Activated CD8-positive, alpha-beta T cell treated with anti-CD3 and anti-CD28 coated beads, Interleukin-2, amount 10 ng/mL, durations not matched to agents 7 days and 5 days (primary cell): ENCODE measurements around the gene HADHA. TPM values are rescaled to one million over a fixed set of nuclear protein-coding genes. Genes with fewer than 3 reads are reported as not detected.

ENCODE experiments used
- ATAC-seq: fragments of 150-1000 bp; cut with Tn5 transposase; one replicate; pipeline ENCODE4 v1.10.0; 2021; ENCODE audit warnings: moderate library complexity
- CTCF ChIA-PET: fragments of 350-600 bp; sonication (Branson Sonifier 250); formaldehyde crosslinking; loops from one replicate; lab custom pipeline; 2021; ENCODE audit warnings: antibody characterized with exemption; lab: Charles Lee
- POLR2A ChIA-PET: fragments of 350-600 bp; sonication (Branson Sonifier 250); formaldehyde crosslinking; loops from one replicate; lab custom pipeline; 2021; ENCODE audit warnings: antibody characterized with exemption; lab: Charles Lee
- DNase-seq: peaks from one replicate; pipeline ENCODE4 v3.0.0-alpha.2; 2020
- H3K27ac Mint-ChIP-seq: one replicate; pipeline ENCODE4 v1.8.0; 2021; ENCODE audit warnings: mild to moderate bottlenecking, mixed read lengths
- H3K27me3 Mint-ChIP-seq: one replicate; pipeline ENCODE4 v1.8.0; 2021; ENCODE audit warnings: low read depth, mixed read lengths
- H3K36me3 Mint-ChIP-seq: one replicate; pipeline ENCODE4 v1.8.0; 2021; ENCODE audit warnings: low read depth, mixed read lengths
- H3K4me1 Mint-ChIP-seq: one replicate; pipeline ENCODE4 v1.8.0; 2021; ENCODE audit warnings: low read depth, mixed read lengths
- H3K4me3 Mint-ChIP-seq: one replicate; pipeline ENCODE4 v1.8.0; 2021; ENCODE audit warnings: mild to moderate bottlenecking, mixed read lengths
- H3K9me3 Mint-ChIP-seq: one replicate; pipeline ENCODE4 v1.8.0; 2022; ENCODE audit warnings: mixed read lengths; ENCODE audit not compliant: insufficient read depth
- total RNA-seq, 2 experiments: library from RNA; stranded (reverse); gene quantifications; one replicate each; pipeline ENCODE4 v1.2.3, GENCODE V29; 2021

Gene HADHA
- total RNA-seq, 2 experiments from 2014 or later = 119 to 124 TPM

DNA sequence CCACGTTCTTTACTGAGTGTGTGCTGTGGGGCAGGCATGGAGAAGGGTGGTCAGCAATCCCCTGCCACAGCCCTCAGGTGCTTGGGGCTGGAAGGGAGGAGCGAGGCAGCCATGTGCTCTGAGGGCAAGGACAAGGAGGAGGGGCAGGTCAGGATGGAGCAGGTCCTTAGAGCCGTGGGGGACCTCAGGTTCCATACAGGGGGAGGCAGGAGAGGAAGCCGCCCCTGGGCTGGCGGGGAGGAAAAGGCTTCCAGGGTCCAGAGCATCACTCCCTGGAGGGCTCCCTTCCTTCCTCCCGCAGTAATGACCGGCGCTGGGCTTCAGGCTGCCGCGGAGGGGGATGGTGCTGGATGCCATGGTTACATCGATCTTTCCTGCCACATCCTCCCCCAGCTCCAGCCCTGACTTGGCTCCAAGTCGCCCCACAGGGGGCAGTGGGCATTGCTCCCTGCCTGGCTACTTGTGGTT is 65.0 kb downstream of the HADHA start:
- Mint-ChIP-seq H3K9me3 (no peaks in the 10 kb centered on the region), H3K4me3 (peak overlapping the region; percentile 74), H3K27ac (no peak overlapping the region), H3K27me3 (peaks cover 28% of the 10 kb centered on the region), H3K36me3 (no peaks in the 10 kb centered on the region), H3K4me1 (peaks cover 22% of the 10 kb centered on the region)
- DNase-seq (no peak), ATAC-seq (peak; percentile 4)
- ChIA-PET CTCF (no interaction called here), POLR2A (no interaction called here)

DNA sequence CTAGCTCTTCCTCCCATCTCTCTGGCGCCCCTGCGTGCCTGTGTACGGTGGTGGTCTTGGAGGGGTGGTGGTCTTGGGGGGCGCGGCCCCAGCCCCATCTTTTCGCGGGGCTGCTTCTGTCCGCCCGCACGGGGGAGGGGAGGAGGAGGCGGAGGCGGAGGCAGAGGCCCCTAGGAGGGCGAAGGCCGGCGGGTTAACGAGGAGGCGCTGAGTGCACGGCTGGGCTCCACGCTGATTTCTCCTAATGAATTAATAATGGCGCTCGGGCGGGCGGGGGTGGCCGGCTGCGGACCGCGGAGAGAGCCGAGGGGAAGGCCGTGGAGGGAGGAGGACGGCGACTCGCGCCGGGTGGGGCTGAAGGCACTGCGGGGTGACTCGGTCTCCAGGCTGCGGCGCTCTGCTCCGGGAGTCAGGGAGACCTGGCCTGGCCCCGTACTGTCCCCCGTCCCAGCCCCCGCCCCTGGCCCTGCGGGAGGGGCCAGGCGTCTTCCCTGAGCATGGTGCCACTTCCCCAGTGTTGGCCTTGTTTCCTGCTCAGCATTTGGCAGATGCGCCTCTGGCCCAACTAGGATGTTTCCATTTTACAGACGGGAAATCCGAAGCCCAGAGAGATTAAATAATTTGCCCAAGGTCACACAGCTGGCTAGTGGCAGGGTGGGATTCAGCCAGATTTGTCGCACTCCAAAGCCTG is 65.5 kb downstream of the HADHA start:
- POLR2A ChIA-PET = interaction anchor here (0.6 kb wide), 1 partner anchor 256 kb away, joined by 4 read pairs; no protein-coding TSS in a partner anchor
- peaks cover 22% of the 10 kb centered on the region for H3K4me1 Mint-ChIP-seq
- no peaks in the 10 kb centered on the region for H3K36me3 Mint-ChIP-seq
- H3K9me3 Mint-ChIP-seq = no peaks in the 10 kb centered on the region
- CTCF ChIA-PET = interaction anchor here (0.7 kb wide), 1 partner anchor 151 kb away, joined by 3 read pairs; no protein-coding TSS in a partner anchor
- peaks cover 32% of the 10 kb centered on the region for H3K27me3 Mint-ChIP-seq
- ATAC-seq (peak; percentile 76), DNase-seq (peak; percentile 40)
- H3K4me3 Mint-ChIP-seq = peak overlapping the region; percentile 74
- H3K27ac Mint-ChIP-seq = no peak overlapping the region

DNA sequence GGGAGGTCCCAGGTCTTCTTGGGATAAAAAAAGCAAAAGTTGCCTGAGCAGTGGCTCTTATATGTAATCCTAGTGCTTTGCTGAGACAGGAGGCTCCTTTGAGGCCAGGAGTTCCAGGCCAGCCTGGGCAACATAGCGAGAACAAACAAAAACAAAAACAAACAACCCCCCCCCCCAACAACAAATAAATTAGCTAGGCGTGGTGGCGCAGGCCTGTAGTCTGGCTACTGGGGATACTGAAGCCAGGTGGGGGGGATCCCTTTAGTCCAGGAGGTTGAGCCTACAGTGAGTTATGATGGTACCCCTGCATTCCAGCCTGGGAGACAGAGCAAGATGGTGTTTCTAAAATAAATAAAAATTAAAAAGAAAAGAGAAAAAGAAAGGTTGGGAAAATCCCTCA is 66.2 kb downstream of the HADHA start:
- Mint-ChIP-seq H3K4me1 (peaks cover 20% of the 10 kb centered on the region), H3K36me3 (no peaks in the 10 kb centered on the region), H3K4me3 (no peak overlapping the region), H3K9me3 (no peaks in the 10 kb centered on the region), H3K27ac (no peak overlapping the region), H3K27me3 (peaks cover 32% of the 10 kb centered on the region)
- DNase-seq (no peak), ATAC-seq (no peak)
- ChIA-PET POLR2A (interaction anchor here (0.6 kb wide), 1 partner anchor 256 kb away, joined by 4 read pairs; no protein-coding TSS in a partner anchor), CTCF (interaction anchor here (0.7 kb wide), 1 partner anchor 152 kb away, joined by 3 read pairs; no protein-coding TSS in a partner anchor)

DNA sequence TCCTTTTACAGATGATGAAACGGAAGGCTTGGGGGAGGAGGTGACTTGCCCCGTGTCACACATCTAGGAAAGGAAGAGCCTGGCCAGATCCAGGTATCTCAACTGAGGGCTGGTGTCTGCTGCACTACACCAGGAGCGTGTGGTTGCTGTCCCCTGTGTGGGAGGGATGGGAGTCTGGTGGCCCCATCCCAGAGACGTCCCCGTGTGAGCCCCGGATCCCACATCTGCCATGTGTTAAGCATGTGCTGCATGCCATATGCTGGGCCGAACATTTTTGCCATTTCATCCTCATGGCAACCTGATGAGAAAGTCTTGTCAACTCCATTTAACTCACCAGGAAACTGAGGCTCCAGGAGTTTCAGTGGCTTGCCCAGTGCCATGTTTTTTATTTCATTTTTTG is 67.3 kb downstream of the HADHA start:
- Mint-ChIP-seq H3K4me1 (peaks cover 23% of the 10 kb centered on the region), H3K9me3 (no peaks in the 10 kb centered on the region), H3K36me3 (no peaks in the 10 kb centered on the region), H3K27me3 (peaks cover 34% of the 10 kb centered on the region), H3K4me3 (no peak overlapping the region), H3K27ac (no peak overlapping the region)
- ATAC-seq (no peak), DNase-seq (no peak)
- ChIA-PET POLR2A (no interaction called here), CTCF (no interaction called here)

DNA sequence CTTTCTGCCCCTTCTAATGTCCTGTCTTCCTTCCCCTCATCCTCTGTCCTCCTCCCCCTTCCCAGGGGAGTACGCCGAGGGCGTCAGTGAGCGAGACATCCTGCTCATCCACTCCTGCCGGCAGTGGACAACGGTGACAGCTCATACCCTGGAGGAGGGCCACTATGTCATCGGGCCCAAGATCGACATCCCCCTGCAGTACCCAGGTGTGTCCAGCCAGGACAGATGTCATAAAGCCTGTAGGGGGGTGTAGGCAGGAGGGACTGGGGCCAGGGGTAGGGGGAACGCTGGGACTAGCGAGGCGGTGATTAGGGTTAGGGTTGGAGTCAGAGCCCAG is 68.2 kb downstream of the HADHA start:
- H3K27ac Mint-ChIP-seq = no peak overlapping the region
- ChIA-PET POLR2A (no interaction called here), CTCF (interaction anchor here (1.2 to 2.1 kb wide), 3 partner anchors 8 to 328 kb away, joined by 3 to 8 read pairs (median 5); no protein-coding TSS in a partner anchor)
- H3K27me3 Mint-ChIP-seq = peaks cover 38% of the 10 kb centered on the region
- H3K4me3 Mint-ChIP-seq = no peak overlapping the region
- no peaks in the 10 kb centered on the region for H3K36me3 Mint-ChIP-seq
- no peak for ATAC-seq
- peaks cover 29% of the 10 kb centered on the region for H3K4me1 Mint-ChIP-seq
- no peaks in the 10 kb centered on the region for H3K9me3 Mint-ChIP-seq
- DNase-seq = no peak

DNA sequence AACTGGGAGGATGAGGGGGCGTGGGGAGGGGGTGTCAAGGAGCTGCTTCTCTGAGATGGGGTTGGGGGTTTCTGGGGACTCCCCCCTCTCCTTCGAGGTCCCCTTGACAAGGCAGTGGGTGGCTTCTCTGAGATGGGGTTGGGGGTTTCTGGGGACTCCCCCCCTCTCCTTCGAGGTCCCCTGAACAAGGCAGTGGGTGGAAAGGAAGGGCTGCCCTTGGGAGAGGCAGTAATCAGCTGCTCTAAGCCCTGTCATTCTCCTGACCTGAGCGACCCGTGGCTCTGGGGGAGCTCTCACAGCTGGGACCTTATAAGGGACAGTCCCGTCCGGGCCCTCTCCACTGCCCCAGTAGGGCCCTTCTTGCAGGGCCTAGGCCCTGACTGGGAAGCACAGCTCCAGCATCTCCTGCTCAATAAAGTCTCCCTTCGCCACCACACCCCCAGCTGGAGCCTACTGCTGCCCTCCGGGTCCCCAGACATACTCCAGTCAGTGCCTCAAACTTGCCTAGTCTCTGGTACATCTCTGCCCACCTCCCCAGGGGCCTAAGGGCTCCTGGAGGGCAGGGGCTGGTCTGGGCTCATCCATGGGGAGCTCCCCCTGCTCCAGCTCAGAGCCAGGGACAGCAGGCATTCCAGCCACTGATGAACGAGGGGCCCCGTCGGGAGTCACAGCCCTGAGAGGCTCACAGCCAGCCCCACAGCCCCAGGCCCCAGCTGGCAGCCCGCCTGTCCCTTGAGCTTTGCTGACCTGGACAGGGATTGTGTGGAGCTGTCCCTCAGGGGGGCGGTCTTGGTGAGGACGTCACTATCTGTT is 68.8 kb downstream of the HADHA start:
- H3K9me3 Mint-ChIP-seq = no peaks in the 10 kb centered on the region
- H3K36me3 Mint-ChIP-seq = no peaks in the 10 kb centered on the region
- H3K4me3 Mint-ChIP-seq = no peak overlapping the region
- peaks cover 41% of the 10 kb centered on the region for H3K27me3 Mint-ChIP-seq
- peaks cover 29% of the 10 kb centered on the region for H3K4me1 Mint-ChIP-seq
- H3K27ac Mint-ChIP-seq = no peak overlapping the region
- ChIA-PET POLR2A (interaction anchor here (0.6 to 0.7 kb wide), 3 partner anchors 56 to 502 kb away, joined by 3 to 5 read pairs (median 3); partner anchors contain the start of gene DTNB), CTCF (interaction anchor here (1.1 to 2.1 kb wide), 4 partner anchors 9 to 328 kb away, joined by 3 to 8 read pairs (median 4); no protein-coding TSS in a partner anchor)
- no peak for DNase-seq
- no peak for ATAC-seq

DNA sequence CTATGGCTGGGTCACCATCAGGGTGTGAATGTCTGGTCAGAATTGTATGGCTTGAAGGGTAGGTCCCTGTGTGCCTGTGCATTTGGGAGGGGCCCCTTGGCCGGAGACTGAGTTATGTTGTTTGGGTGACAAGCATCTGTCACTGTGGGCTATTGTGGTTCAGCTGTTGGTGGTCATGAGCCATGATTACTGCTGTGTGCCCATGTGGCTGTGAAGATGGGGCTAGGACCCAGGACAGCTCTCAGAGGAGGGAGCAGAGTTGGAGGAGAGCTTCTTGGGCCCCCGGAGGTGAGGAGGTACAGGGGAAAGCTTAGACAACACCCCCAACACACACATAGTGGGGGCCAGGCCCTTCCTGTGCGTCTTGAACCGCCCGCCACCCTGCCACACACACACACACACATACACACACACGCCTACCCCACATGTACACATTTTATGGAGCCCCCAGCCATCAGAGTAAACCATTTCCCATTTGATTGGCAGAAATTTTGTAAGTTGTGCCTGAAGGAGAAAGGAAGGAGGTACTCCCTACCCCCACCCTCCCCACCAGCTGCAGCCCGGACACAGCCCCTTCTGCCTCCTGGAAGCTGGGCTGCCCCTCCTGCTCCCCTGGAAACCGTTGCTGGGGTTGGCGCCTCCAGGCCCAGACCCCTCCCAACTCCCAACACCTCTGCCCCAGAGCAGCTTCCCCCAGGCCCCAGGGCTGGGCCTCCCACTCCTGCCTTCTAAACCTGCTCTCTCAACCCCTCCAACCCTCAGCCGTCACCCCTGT is 69.6 kb downstream of the HADHA start:
- CTCF ChIA-PET = interaction anchor here (1.1 to 2.1 kb wide), 3 partner anchors 9 to 329 kb away, joined by 3 to 8 read pairs (median 3); no protein-coding TSS in a partner anchor
- Mint-ChIP-seq H3K9me3 (no peaks in the 10 kb centered on the region), H3K4me1 (peaks cover 23% of the 10 kb centered on the region), H3K36me3 (no peaks in the 10 kb centered on the region), H3K27ac (no peak overlapping the region), H3K4me3 (no peak overlapping the region), H3K27me3 (peaks cover 38% of the 10 kb centered on the region)
- POLR2A ChIA-PET = interaction anchor here (0.6 kb wide), 1 partner anchor 57 kb away, joined by 3 read pairs; no protein-coding TSS in a partner anchor
- ATAC-seq = no peak
- no peak for DNase-seq

DNA sequence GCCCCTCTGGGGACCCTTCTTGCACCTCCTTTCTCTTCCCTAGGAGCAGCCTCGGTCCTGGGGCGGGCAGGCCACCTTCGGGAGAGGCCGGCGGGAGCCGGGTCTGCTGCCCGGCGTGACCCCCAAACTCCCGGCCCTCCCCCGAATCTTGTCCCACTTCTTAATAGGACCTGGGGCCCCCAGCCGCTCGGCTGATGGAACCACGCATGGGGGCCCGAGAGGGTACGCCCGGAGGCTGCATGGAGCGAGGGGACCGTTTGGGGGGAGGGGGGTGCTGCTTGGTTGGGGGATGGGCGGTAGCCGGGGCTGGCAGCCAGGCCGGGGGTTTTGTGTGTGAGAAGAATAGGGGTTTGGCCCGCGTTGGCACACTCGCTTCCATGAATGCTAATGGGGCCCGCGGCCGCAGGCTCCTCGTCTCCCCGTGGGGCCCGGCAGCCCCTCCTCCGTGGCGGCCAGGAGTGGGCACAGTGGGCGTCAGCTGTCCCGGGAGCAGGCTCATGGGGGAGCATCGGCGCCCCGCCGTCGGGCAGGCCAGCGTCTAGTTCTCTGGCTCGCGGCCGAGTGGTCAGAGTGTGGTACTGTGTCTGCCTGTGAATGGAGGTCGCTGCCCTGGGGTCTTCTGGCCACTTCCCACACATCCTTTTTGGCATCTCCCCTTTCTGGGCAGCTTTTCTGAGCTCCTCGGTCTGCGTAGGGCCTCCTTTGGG is 70.5 kb downstream of the HADHA start:
- ATAC-seq (no peak), DNase-seq (no peak)
- ChIA-PET CTCF (no interaction called here), POLR2A (no interaction called here)
- H3K4me3 Mint-ChIP-seq = peak overlapping the region; percentile 38
- H3K4me1 Mint-ChIP-seq = peaks cover 17% of the 10 kb centered on the region
- peaks cover 37% of the 10 kb centered on the region for H3K27me3 Mint-ChIP-seq
- no peaks in the 10 kb centered on the region for H3K9me3 Mint-ChIP-seq
- no peak overlapping the region for H3K27ac Mint-ChIP-seq
- H3K36me3 Mint-ChIP-seq = no peaks in the 10 kb centered on the region

DNA sequence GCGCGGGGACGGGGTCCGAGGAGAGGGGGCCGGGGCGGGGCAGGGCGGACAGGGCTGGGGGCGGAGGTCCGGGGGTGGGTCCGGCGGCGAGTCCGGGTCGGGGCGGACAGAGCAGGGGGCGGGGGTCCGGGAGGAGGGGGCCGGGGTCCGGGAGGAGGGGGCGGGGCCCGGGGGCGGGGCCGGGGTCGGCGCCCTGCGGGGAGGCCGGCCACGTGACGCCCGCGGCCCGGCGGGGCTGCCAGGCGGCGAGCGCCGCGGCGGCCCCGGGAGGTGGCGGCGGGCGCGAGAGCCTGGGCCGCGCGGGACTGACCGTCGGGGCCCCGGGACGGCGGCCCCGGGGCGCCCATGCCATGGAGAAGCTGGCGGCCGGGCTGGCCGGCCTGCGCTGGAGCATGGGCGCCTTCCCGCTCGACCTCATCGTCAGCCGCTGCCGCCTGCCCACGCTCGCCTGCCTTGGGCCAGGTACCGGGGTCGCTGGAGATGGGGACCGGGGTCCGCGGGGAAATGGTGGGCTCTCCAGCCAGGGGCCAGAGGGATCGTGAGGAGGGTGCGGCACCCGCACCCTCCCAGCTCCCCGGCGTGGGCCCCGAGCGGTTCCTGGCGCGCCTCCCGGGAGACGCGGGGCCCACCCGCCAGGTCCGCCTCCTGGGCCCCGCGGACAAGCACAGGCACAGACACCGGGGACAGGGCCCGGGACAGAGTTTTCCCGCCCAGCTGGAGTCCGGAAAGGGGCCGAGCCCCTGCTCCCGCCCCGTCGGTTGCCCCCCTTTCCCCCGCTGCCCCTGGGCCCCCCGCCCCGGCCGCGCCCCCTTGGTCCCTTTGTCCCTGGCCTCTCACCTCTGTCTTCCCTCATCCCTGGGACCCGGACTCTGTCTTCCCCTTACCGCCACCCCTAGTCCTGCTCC is 71.3 kb downstream of the HADHA start, which contains the start of gene GAREM2:
Gene GAREM2 (plus strand): TSS at position 218 of the 905 bp plus-strand sequence. CDS start 133 bp downstream, at position 351.
- ChIA-PET CTCF (interaction anchor here (2.1 kb wide), 1 partner anchor 12 kb away, joined by 4 read pairs; no protein-coding TSS in a partner anchor), POLR2A (no interaction called here)
- DNase-seq (no peak), ATAC-seq (peak; percentile 38)
- peaks cover 37% of the 10 kb centered on the region for H3K27me3 Mint-ChIP-seq
- H3K9me3 Mint-ChIP-seq = no peaks in the 10 kb centered on the region
- H3K4me3 Mint-ChIP-seq = peak within 1 kb of the TSS; percentile 67
- no peaks in the 10 kb centered on the region for H3K36me3 Mint-ChIP-seq
- H3K27ac Mint-ChIP-seq = no peak within 1 kb of the TSS
- H3K4me1 Mint-ChIP-seq = peaks cover 13% of the 10 kb centered on the region
